Measurements from ENCODE around the gene SCAF11.

The SCAF11 gene

DNA sequence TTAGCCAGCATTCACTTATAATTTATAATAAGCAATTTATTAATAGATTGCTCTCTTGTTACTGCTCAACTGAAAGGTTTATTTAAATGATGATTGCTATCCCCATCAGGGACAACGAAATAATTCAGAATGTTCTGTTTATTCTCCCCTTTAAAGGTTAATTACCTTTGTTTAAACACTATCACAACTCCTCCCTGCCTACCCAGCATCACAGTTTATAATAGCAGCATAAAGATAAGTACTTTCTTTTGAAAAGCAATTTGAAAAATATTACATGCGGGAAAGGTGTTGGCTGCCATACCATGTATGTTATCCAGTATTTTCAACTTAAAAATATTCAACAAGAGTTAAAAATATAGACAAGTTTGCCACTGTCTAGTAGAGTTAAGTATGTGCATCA is 30.6 kb downstream of the SCAF11 start:
- CTCF ChIA-PET: no interaction called here
- no peak for DNase-seq (ENCODE audit: low read depth, low spot score)

DNA sequence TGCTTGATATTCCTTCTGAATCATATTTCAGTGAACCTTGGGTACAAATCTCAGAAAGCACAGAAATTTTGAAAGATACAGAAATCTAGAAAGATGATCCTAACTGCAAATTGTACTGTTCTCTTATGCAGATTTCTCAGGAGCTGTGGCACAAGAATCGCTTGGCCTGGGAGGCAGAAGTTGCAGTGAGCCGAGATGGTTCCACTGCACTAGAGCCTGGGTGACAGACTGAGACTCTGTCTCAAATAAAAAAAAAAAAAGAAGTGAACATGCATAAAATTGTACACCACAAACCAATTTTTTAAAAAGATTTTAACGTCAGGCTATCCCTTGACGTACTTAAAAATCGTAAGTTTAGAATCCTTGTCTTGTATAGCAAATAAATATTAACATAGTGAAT is 31.3 kb downstream of the SCAF11 start:
- ChIA-PET CTCF (interaction anchor here (1.0 kb wide), 1 partner anchor 10 kb away, joined by 3 read pairs; no protein-coding TSS in a partner anchor), POLR2A (no interaction called here)
- no peak overlapping the region for H3K4me3 ChIP-seq (ENCODE audit: low read depth, low read length)
- DNase-seq (ENCODE audit: low read depth, low spot score): no peak
- TF ChIP-seq, protein P1, sequence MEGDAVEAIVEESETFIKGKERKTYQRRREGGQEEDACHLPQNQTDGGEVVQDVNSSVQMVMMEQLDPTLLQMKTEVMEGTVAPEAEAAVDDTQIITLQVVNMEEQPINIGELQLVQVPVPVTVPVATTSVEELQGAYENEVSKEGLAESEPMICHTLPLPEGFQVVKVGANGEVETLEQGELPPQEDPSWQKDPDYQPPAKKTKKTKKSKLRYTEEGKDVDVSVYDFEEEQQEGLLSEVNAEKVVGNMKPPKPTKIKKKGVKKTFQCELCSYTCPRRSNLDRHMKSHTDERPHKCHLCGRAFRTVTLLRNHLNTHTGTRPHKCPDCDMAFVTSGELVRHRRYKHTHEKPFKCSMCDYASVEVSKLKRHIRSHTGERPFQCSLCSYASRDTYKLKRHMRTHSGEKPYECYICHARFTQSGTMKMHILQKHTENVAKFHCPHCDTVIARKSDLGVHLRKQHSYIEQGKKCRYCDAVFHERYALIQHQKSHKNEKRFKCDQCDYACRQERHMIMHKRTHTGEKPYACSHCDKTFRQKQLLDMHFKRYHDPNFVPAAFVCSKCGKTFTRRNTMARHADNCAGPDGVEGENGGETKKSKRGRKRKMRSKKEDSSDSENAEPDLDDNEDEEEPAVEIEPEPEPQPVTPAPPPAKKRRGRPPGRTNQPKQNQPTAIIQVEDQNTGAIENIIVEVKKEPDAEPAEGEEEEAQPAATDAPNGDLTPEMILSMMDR (IDR thresholded peaks at IDR 0.05; ENCODE audit: insufficient read depth, low read length, missing control alignments): no peak

More for the DNA sequence above, 30.6 kb downstream of the SCAF11 start:
- no peak overlapping the region for H3K4me3 ChIP-seq (ENCODE audit: low read depth, low read length)
- TF ChIP-seq, protein P1 (IDR thresholded peaks at IDR 0.05; ENCODE audit: insufficient read depth, low read length, missing control alignments): no peak
- POLR2A ChIA-PET: no interaction called here

DNA sequence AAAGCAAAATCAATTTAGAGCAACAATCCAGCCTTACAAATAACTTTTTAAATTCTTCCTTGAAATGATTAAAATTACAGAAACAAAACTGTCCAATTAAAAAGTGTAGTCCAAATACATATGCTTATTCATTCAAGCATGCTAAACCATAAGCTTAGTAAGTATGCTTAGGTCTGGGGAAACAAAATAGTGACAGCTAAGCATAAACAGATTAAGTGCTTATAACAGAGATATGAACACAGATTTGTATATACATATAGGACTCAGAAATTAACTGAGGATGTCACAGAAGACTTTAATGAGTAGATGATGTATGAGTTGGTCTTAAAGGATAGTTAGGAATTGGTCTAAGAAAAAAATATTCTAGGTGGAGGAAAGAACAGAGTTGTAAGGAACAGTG is 41.8 kb downstream of the SCAF11 start:
- ChIA-PET CTCF (interaction anchor here (1.1 kb wide), 1 partner anchor 42 kb away, joined by 3 read pairs; no protein-coding TSS in a partner anchor), POLR2A (interaction anchor here (0.6 kb wide), 1 partner anchor 18 kb away, joined by 3 read pairs; no protein-coding TSS in a partner anchor)
- TF ChIP-seq, protein P1 (IDR thresholded peaks at IDR 0.05; ENCODE audit: insufficient read depth, low read length, missing control alignments): no peak
- no peak for DNase-seq (ENCODE audit: low read depth, low spot score)
- H3K4me3 ChIP-seq (ENCODE audit: low read depth, low read length): no peak overlapping the region

DNA sequence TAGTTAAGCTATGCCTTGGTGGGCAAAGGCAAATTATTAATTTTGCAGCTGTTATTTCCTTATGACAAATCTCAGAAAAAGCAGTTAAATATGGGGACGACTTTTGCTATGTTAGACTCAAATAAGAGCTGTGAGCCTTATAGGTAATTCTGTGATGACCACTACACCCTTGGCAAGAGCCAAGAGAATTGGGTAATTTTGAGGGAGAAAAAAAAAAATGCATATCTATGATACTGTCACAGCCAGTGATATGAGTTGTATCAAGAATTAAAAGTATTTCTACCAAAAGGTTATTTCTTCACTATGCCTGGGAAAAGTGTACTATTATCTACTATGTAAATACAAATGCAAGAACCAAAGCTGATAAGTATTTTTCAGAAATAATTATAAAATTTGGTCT is 43.9 kb downstream of the SCAF11 start:
- TF ChIP-seq, protein P1 (IDR thresholded peaks at IDR 0.05; ENCODE audit: insufficient read depth, low read length, missing control alignments): no peak
- CTCF ChIA-PET: interaction anchor here (0.6 to 1.9 kb wide), 4 partner anchors 12 to 185 kb away, joined by 3 to 7 read pairs (median 4); partner anchors contain the start of gene SCAF11

DNA sequence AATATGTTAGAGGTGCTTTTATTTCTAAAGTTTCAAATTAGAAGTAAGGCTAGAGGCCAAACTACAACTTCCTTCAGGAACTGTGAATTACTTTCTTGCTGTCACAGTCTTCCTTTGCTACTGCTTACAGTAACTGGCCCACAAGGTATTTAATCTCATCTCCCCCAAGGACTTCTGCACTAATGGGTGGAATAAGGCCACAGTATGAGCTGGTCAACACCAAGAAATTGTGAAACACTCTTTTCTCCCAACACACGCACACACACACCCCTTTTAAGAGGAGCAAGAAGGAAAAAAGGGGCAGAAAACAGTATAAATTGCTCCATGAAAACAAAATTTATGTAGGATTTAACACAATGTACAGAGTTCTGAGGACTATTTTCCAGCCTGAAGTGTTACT is 45.6 kb downstream of the SCAF11 start:
- ChIA-PET CTCF (no interaction called here), POLR2A (no interaction called here)
- DNase-seq (ENCODE audit: low read depth, low spot score): no peak
- TF ChIP-seq, protein P1 (IDR thresholded peaks at IDR 0.05; ENCODE audit: insufficient read depth, low read length, missing control alignments): no peak
- H3K4me3 ChIP-seq (ENCODE audit: low read depth, low read length): no peak overlapping the region

More for the DNA sequence above, 43.9 kb downstream of the SCAF11 start:
- H3K4me3 ChIP-seq (ENCODE audit: low read depth, low read length): no peak overlapping the region
- no peak for DNase-seq (ENCODE audit: low read depth, low spot score)
- POLR2A ChIA-PET: no interaction called here

DNA sequence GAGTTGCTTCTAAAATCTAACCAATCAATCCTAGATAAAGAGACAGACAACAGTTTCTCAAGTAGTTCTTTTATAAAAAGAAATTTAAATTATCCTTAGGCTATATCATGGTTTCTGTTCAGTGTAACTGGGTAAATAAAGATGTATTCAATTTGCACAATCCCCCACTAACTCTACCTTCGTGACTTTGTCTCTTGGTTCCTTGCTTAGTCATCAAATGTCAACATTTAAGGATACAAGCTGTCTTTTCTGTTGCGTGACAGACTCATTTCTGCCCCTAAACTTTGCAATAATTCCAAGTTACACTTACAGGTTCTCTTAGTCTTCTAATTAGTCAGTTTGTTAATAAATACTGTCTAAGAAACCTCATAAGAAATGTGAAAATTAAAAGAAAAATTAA is 50.6 kb downstream of the SCAF11 start:
- CTCF ChIA-PET: interaction anchor here (1.3 kb wide), 1 partner anchor 9 kb away, joined by 4 read pairs; no protein-coding TSS in a partner anchor
- DNase-seq (ENCODE audit: low read depth, low spot score): no peak
- TF ChIP-seq, protein P1 (IDR thresholded peaks at IDR 0.05; ENCODE audit: insufficient read depth, low read length, missing control alignments): no peak
- H3K4me3 ChIP-seq (ENCODE audit: low read depth, low read length): no peak overlapping the region
- POLR2A ChIA-PET: no interaction called here

Data from AG04449 (cell line).